ENCODE measurements around the gene ABRAXAS1. TPM values are rescaled to one million over a fixed set of nuclear protein-coding genes. Genes with fewer than 3 reads are reported as not detected.

ABRAXAS1 gene
- total RNA-seq, 2 donors from 2014 or later: 7.0 to 8.3 TPM

DNA sequence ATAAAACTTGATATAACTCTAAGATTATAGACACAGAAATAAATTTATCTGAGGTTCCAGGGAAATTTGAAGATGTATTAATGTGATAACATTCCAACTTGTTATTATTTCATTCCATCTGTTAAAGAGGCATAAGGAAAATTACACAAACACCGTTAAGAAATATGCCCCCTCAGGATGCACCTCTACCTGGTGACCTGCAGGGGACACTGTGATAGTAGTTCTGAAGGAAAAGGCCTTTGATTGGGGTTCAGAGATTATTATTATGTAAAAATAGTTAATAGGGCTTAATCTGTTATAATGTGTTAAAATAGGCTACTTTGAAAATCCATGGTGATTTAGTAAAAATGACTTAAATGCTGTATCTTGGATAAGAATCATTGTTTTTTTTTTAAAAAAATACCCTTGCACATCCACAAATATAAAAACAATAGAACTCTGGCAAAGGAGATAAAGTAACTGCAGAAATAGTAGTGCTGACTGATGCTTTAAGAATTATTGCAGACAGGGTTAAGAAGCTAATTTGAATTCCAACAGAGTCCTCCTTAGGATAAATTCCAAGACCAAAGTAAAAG is 6.1 kb upstream of the ABRAXAS1 start:
- Histone ChIP-seq H3K9ac (ENCODE audit: low read depth in 2 of 2, low read length in 2 of 2) (no peak overlapping the region), H3K27me3 (no peaks in the 10 kb centered on the region), H3K4me3 (no peak overlapping the region), H3K9me3 (no peaks in the 10 kb centered on the region), H3K36me3 (no peaks in the 10 kb centered on the region), H3K27ac (no peak overlapping the region), H3K4me1 (no peaks in the 10 kb centered on the region)
- TF ChIP-seq, protein P1, sequence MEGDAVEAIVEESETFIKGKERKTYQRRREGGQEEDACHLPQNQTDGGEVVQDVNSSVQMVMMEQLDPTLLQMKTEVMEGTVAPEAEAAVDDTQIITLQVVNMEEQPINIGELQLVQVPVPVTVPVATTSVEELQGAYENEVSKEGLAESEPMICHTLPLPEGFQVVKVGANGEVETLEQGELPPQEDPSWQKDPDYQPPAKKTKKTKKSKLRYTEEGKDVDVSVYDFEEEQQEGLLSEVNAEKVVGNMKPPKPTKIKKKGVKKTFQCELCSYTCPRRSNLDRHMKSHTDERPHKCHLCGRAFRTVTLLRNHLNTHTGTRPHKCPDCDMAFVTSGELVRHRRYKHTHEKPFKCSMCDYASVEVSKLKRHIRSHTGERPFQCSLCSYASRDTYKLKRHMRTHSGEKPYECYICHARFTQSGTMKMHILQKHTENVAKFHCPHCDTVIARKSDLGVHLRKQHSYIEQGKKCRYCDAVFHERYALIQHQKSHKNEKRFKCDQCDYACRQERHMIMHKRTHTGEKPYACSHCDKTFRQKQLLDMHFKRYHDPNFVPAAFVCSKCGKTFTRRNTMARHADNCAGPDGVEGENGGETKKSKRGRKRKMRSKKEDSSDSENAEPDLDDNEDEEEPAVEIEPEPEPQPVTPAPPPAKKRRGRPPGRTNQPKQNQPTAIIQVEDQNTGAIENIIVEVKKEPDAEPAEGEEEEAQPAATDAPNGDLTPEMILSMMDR (IDR thresholded peaks at IDR 0.05): peak; percentile 66
- no peak for DNase-seq
- intact Hi-C loops (cut with DNase I): no loop called here

DNA sequence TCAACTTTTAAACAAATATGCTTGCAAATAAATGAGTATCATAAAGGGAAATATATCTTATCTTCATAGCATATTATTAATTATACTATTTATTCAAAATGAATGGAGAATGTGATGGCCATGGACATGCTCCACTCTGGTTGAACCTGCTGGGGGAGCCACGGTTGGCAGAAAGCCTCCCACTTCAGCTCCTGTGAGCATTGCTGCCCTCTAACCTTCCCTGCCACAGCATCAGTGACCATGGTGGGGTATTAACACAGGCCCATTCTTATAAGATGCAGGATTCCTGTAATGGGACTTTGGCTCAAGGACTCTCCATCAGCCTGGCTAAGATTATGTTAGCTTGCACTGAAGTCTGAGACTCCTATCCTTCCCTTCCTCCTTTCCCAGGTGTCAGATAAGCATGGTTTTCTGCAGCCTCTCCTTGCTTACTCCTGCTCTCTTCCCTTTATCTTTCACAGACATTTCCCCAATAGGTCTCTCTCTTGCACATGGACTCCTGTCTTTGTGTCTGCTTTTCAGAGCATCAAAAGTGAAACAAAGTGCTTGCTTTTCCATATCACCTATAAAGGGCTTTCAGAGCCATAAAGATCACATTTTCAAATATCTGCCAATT is 4.9 kb upstream of the ABRAXAS1 start:
- intact Hi-C loops (cut with DNase I): no loop called here
- Histone ChIP-seq H3K4me1 (no peaks in the 10 kb centered on the region), H3K27ac (no peak overlapping the region), H3K4me3 (no peak overlapping the region), H3K9me3 (no peaks in the 10 kb centered on the region), H3K36me3 (no peaks in the 10 kb centered on the region), H3K27me3 (no peaks in the 10 kb centered on the region), H3K9ac (ENCODE audit: low read depth in 2 of 2, low read length in 2 of 2) (no peak overlapping the region)
- DNase-seq: no peak
- TF ChIP-seq, protein P1 (IDR thresholded peaks at IDR 0.05): no peak

DNA sequence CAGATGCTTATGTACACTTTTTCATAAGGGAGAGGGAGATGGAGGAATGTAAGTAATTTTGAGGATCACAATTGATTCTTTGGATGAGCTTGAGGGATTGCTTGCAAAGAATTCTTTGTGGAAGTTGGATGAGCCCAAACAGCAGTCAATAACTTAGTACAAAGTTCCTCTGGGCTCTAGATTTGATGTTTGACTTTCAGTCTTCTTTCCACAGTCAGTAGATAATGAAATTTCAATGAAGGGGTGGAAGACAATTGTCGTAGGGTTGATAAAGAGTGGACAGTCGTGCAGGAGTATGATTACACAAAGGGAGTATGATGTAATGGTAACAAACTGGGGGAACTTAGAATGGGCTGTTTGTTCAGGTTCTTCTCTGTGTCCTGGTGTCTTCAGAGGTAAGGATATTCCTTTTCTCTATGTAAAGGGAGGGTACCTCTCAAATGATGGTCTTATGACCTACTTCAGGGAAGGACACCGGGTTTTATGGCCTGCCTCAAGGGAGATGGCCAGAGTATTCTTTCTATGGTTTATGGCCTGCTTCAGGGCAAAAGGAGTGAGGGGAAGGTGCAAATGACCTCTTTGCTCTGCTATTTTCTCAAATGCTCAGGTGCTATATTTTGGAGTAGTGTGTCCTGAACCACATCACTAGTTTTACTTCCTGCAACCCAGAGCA is 1.7 kb upstream of the ABRAXAS1 start:
- no peak overlapping the region for H3K9ac ChIP-seq (ENCODE audit: low read depth in 2 of 2, low read length in 2 of 2)
- TF ChIP-seq, protein P1 (IDR thresholded peaks at IDR 0.05): no peak
- H3K9me3 ChIP-seq: no peaks in the 10 kb centered on the region
- H3K36me3 ChIP-seq: no peaks in the 10 kb centered on the region
- intact Hi-C loops (cut with DNase I): no loop called here
- DNase-seq: no peak
- no peak overlapping the region for H3K27ac ChIP-seq
- no peaks in the 10 kb centered on the region for H3K27me3 ChIP-seq
- no peaks in the 10 kb centered on the region for H3K4me1 ChIP-seq
- no peak overlapping the region for H3K4me3 ChIP-seq

DNA sequence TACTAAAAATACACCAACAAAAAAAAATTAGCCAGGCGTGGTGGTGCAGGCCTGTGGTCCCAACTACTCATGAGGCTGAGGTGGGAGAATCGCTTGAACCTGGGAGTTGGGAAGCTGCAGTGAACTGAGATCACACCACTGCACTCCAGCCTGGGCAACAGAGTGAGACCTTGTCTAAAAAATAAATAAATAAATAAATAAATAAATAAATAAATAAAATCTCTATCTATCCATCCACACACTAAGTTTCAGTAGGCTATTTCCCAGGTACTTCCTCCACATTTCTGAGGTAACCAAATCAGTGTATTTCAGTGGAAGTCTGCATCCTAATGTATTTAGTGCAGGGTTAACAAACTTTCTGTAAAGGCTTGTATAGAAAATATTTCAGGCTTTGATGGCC is 10.9 kb downstream of the ABRAXAS1 start:
- H3K27ac ChIP-seq: no peak overlapping the region
- no peaks in the 10 kb centered on the region for H3K9me3 ChIP-seq
- TF ChIP-seq, protein P1 (IDR thresholded peaks at IDR 0.05): no peak
- no peak overlapping the region for H3K4me3 ChIP-seq
- intact Hi-C loops (cut with DNase I): no loop called here
- H3K27me3 ChIP-seq: no peaks in the 10 kb centered on the region
- no peak overlapping the region for H3K9ac ChIP-seq (ENCODE audit: low read depth in 2 of 2, low read length in 2 of 2)
- H3K4me1 ChIP-seq: no peaks in the 10 kb centered on the region
- DNase-seq: no peak
- H3K36me3 ChIP-seq: no peaks in the 10 kb centered on the region

DNA sequence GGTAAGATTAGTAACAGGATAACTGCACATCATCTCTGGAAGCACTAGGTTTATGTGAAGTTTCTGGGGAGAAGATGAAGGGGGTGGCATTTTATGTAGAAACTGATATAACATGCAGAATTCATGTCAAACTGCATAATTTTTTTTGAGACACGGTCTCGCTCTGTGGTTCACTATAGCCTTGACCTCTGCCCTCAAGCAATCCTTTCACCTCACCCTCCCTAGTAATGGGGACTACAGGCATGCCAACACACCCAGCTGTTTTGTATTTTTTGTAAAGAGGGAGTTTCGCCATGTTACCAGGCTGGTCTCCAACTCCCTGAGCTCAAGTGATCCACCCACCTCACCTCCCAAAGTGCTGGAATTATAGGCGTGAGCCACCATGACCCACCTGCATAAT is 11.5 kb downstream of the ABRAXAS1 start:
- no peak for DNase-seq
- H3K4me3 ChIP-seq: no peak overlapping the region
- no peaks in the 10 kb centered on the region for H3K9me3 ChIP-seq
- H3K9ac ChIP-seq (ENCODE audit: low read depth in 2 of 2, low read length in 2 of 2): no peak overlapping the region
- TF ChIP-seq, protein P1 (IDR thresholded peaks at IDR 0.05): no peak
- no peaks in the 10 kb centered on the region for H3K36me3 ChIP-seq
- intact Hi-C loops (cut with DNase I): no loop called here
- H3K4me1 ChIP-seq: no peaks in the 10 kb centered on the region
- no peaks in the 10 kb centered on the region for H3K27me3 ChIP-seq
- H3K27ac ChIP-seq: no peak overlapping the region
